Endothelial cell of umbilical vein (primary cell): ENCODE data around the gene WASF3. TPM values are rescaled to one million over a fixed set of nuclear protein-coding genes. Genes with fewer than 3 reads are reported as not detected.

ENCODE experiments used
- BruUV-seq: library from RNA; stranded (reverse); fragments of 400-500 nt; replicated peaks from 2 replicates; lab custom pipeline; 2021; lab: Mats Ljungman, UMichigan
- CTCF ChIA-PET: fragments of 300-600, 350-600 bp; sonication (Branson Sonifier 250); formaldehyde crosslinking; loops from one replicate; lab custom pipeline; 2021; ENCODE audit warnings: antibody characterized with exemption, inconsistent platforms; lab: Charles Lee
- POLR2A ChIA-PET: fragments of 300-600, 350-600 bp; sonication (Branson Sonifier 250); formaldehyde crosslinking; loops from one replicate; lab custom pipeline; 2021; ENCODE audit warnings: antibody characterized with exemption, inconsistent platforms; lab: Charles Lee
- DNase-seq: peaks from one replicate; pipeline ENCODE4 v3.0.0-alpha.2; 2011; ENCODE audit warnings: low read depth, low spot score
- FAIRE-seq: peaks from 2 replicates; lab custom pipeline; 2011; peaks lifted over from hg19 to GRCh38; lab: Jason Lieb, UNC
- H2AFZ ChIP-seq: 2 replicates; pipeline ENCODE4 v1.6.0; 2012; ENCODE audit warnings: low read depth, low read length, control low read depth, inconsistent platforms
- H3K27ac ChIP-seq: 2 replicates; pipeline ENCODE4 v1.5.1; 2011; ENCODE audit warnings: low read depth, mild to moderate bottlenecking, control low read depth, low read length, moderate library complexity; ENCODE audit not compliant: insufficient read depth
- H3K27me3 ChIP-seq, 2 experiments: 2 replicates each; pipeline versions ENCODE4 v1.6.0 to v1.6.1; 2011; ENCODE audit warnings: low read length in 2 of 2, mixed read lengths in 1 of 2; ENCODE audit not compliant: control insufficient read depth in 2 of 2, insufficient read depth in 2 of 2
- H3K36me3 ChIP-seq, 2 experiments: 2 replicates in 1 of 2; 3 replicates in 1 of 2; pipeline ENCODE4 v1.5.1; 2011; ENCODE audit warnings: low read length in 2 of 2, mild to moderate bottlenecking in 1 of 2, moderate library complexity in 1 of 2; ENCODE audit not compliant: control insufficient read depth in 2 of 2, insufficient read depth in 2 of 2; ENCODE audit errors: extremely low read depth in 1 of 2
- H3K4me1 ChIP-seq: 3 replicates; pipeline ENCODE4 v1.5.1; 2011; ENCODE audit warnings: mild to moderate bottlenecking, low read length; ENCODE audit not compliant: control insufficient read depth, insufficient read depth; ENCODE audit errors: extremely low read depth
- H3K4me2 ChIP-seq: 2 replicates; pipeline ENCODE4 v1.6.1; 2011; ENCODE audit warnings: low read length, control low read depth, mixed read lengths; ENCODE audit not compliant: insufficient read depth
- H3K4me3 ChIP-seq, 3 experiments: fragments of 200-600 bp in 1 of 3; sonication (generic), shearing (Covaris generic) in 1 of 3; replicated peaks in 1 of 3; 2 replicates each; pipeline ENCODE4 v1.5.1; 2011 to 2016; ENCODE audit warnings: control low read depth in 3 of 3, low read length in 3 of 3, mild to moderate bottlenecking in 2 of 3, inconsistent platforms in 1 of 3, low read depth in 1 of 3, moderate library complexity in 1 of 3; ENCODE audit not compliant: insufficient read depth in 1 of 3
- H3K79me2 ChIP-seq: 2 replicates; pipeline ENCODE4 v1.6.0; 2012; ENCODE audit warnings: low read length, inconsistent platforms; ENCODE audit not compliant: control insufficient read depth, insufficient read depth
- H3K9ac ChIP-seq: replicated peaks from 2 replicates; pipeline ENCODE3; 2011; ENCODE audit warnings: low read length, control low read depth; ENCODE audit not compliant: insufficient read depth; ENCODE audit errors: extremely low read depth
- H3K9me1 ChIP-seq: replicated peaks from 3 replicates; pipeline ENCODE4 v1.6.0; 2011; ENCODE audit warnings: mild to moderate bottlenecking, low read length; ENCODE audit not compliant: control insufficient read depth, insufficient read depth; ENCODE audit errors: extremely low read depth
- H3K9me3 ChIP-seq: replicated peaks from 2 replicates; pipeline ENCODE4 v1.5.1; 2012; ENCODE audit warnings: low read length, inconsistent platforms; ENCODE audit not compliant: control insufficient read depth, insufficient read depth
- H4K20me1 ChIP-seq: replicated peaks from 2 replicates; pipeline ENCODE3; 2011; ENCODE audit warnings: mild to moderate bottlenecking, low read length; ENCODE audit not compliant: control insufficient read depth, insufficient read depth; ENCODE audit errors: extremely low read depth
- CTCF ChIP-seq, 2 donors: IDR thresholded peaks; 1 replicate in 1 of 2; 2 replicates in 1 of 2; pipeline ENCODE4 v1.5.1; 2011; ENCODE audit warnings: low read length in 2 of 2, mild to moderate bottlenecking in 2 of 2, moderate library complexity in 2 of 2, control low read depth in 1 of 2, inconsistent platforms in 1 of 2, low read depth in 1 of 2; ENCODE audit not compliant: insufficient read depth in 1 of 2; ENCODE audit errors: extremely low read depth in 1 of 2
- EZH2 ChIP-seq: IDR thresholded peaks from 2 replicates; pipeline ENCODE4 v1.6.1; 2012; ENCODE audit warnings: borderline replicate concordance, low read depth, mild to moderate bottlenecking, moderate library complexity, low read length, inconsistent platforms; ENCODE audit not compliant: severe bottlenecking
- FOS ChIP-seq: IDR thresholded peaks from 2 replicates; pipeline ENCODE4 v1.6.1; 2011; ENCODE audit warnings: mild to moderate bottlenecking, low read length, moderate library complexity, borderline replicate concordance; ENCODE audit not compliant: insufficient read depth
- GATA2 ChIP-seq: IDR thresholded peaks from 2 replicates; pipeline ENCODE4 v1.7.0; 2011; ENCODE audit warnings: low read depth, mild to moderate bottlenecking, moderate library complexity, mixed read lengths, low read length; ENCODE audit not compliant: insufficient read length, insufficient read depth
- JUN ChIP-seq: IDR thresholded peaks from 2 replicates; pipeline ENCODE4 v1.6.1; 2011; ENCODE audit warnings: borderline replicate concordance, low read depth; ENCODE audit not compliant: insufficient read length, insufficient read depth
- MAX ChIP-seq: IDR thresholded peaks from 2 replicates; pipeline ENCODE4 v1.6.1; 2011; ENCODE audit not compliant: insufficient read depth, insufficient read length
- MYC ChIP-seq: IDR thresholded peaks from one replicate; pipeline ENCODE4 v1.6.1; 2011; ENCODE audit warnings: mild to moderate bottlenecking, low read depth, low read length
- POLR2A ChIP-seq: IDR thresholded peaks from 2 replicates; pipeline ENCODE4 v1.6.1; 2012; ENCODE audit warnings: low read depth, mild to moderate bottlenecking, control low read depth, low read length
- POLR2AphosphoS5 ChIP-seq: IDR thresholded peaks from 2 replicates; pipeline ENCODE4 v1.6.1; 2012; ENCODE audit warnings: low read depth, mild to moderate bottlenecking, control low read depth, low read length, moderate library complexity; ENCODE audit not compliant: insufficient read depth
- dilution Hi-C: fragments of 300-500 bp; cut with MboI; formaldehyde crosslinking; loops from one replicate; pipeline ENCODE4 v1.15.0; 2019; ENCODE audit warnings: low sequenced_read_pairs; ENCODE audit not compliant: extremely low pct_ligation_motif_present
- intact Hi-C: fragments of 100-400 bp; cut with micrococcal nuclease; formaldehyde crosslinking; loops from one replicate; pipeline ENCODE4 v1.10.0; 2022
- polyA plus RNA-seq, 4 experiments: library from polyadenylated mRNA; depleted of rRNA in 3 of 4; stranded (reverse) in 3 of 4; unstranded in 1 of 4; fragments of >200 nt; gene quantifications; 2 replicates each; pipeline versions ENCODE4 v1.2.1 to v1.2.3, GENCODE V29; 2011 to 2012; ENCODE audit warnings: missing spikeins in 1 of 4
- total RNA-seq: library from RNA; stranded (reverse); gene quantifications from 2 replicates; pipeline ENCODE4 v1.2.3, GENCODE V29; 2021

Gene WASF3
- total and polyA plus RNA-seq, 2 donors (not counting 3 experiments of a cell fraction or from before 2014, with no cell fraction given), result 18.5 to 32.4 TPM

GRCh38 chr13:26660185-26660584, 102.7 kb downstream of the WASF3 start:
- Histone ChIP-seq H3K9me1 (no peaks in the 10 kb centered on the region), H3K4me3 (no peak overlapping the region), H3K27me3 (no peaks in the 10 kb centered on the region), H3K9me3 (no peaks in the 10 kb centered on the region), H2AFZ (no peak overlapping the region), H3K4me2 (no peak overlapping the region), H3K79me2 (peaks cover 1% of the 10 kb centered on the region), H4K20me1 (no peaks in the 10 kb centered on the region), H3K27ac (no peak overlapping the region), H3K36me3 (peaks cover 0 to 2% of the 10 kb centered on the region in 2 experiments), H3K9ac (no peak overlapping the region), H3K4me1 (peaks cover 10% of the 10 kb centered on the region)
- DNase-seq, result no peak
- CTCF ChIA-PET, result interaction anchor here (0.6 to 2.1 kb wide), 4 partner anchors 38 to 265 kb away, joined by 3 to 6 read pairs (median 4); no protein-coding TSS in a partner anchor
- dilution Hi-C loops (no loop called here), intact Hi-C loops (loop anchor here (5.0 kb wide), 1 partner anchor 103 kb away; the partner anchor contains the start of gene WASF3)
- no peak for TF ChIP-seq POLR2A
- TF ChIP-seq CTCF (IDR thresholded peaks at IDR 0.05; ENCODE audit: extremely low read depth in 1 of 2, insufficient read depth in 1 of 2, low read depth in 1 of 2, low read length in 2 of 2), result no peak
- no peak for TF ChIP-seq FOS
- no peak for TF ChIP-seq JUN
- no peak for TF ChIP-seq GATA2
- TF ChIP-seq EZH2, result no peak
- no peak for TF ChIP-seq MAX
- TF ChIP-seq MYC, result no peak
- TF ChIP-seq POLR2AphosphoS5, result no peak
- POLR2A ChIA-PET, result interaction anchor here (0.6 kb wide), 1 partner anchor 8 kb away, joined by 4 read pairs; no protein-coding TSS in a partner anchor
- no peak for FAIRE-seq
- no TSS peak for BruUV-seq
